ENCODE results near the gene KRT31. TPM values are rescaled to one million over a fixed set of nuclear protein-coding genes. Genes with fewer than 3 reads are reported as not detected.

The KRT31 gene
- total RNA-seq, 1 experiment from 2014 or later, result not detected

- no peak overlapping the region for H3K27ac Mint-ChIP-seq (ENCODE audit: unreplicated experiment)
- DNase-seq, result no peak
- H3K9me3 Mint-ChIP-seq (ENCODE audit: unreplicated experiment), result no peaks in the 10 kb centered on the region
- ChIA-PET CTCF (interaction anchor here (1.5 kb wide), 1 partner anchor 127 kb away, joined by 4 read pairs; no protein-coding TSS in a partner anchor), POLR2A (no interaction called here)
- Histone ChIP-seq H3K27me3 (replicated peaks; ENCODE audit: control insufficient read depth, insufficient read depth, low read length) (no peaks in the 10 kb centered on the region), H3K4me1 (peaks cover 24% of the 10 kb centered on the region), H3K9me3 (no peaks in the 10 kb centered on the region), H3K4me3 (ENCODE audit: low read depth, low read length) (no peak overlapping the region), H3K36me3 (ENCODE audit: control insufficient read depth, insufficient read depth, low read length) (no peaks in the 10 kb centered on the region)
- BruUV-seq (replicated peaks), result no TSS peak
- intact Hi-C loops (cut with micrococcal nuclease; ENCODE audit: unreplicated experiment), result no loop called here
- peaks cover 31% of the 10 kb centered on the region for H3K4me1 Mint-ChIP-seq (ENCODE audit: low read depth, unreplicated experiment)
- H3K4me3 Mint-ChIP-seq (ENCODE audit: unreplicated experiment), result no peak overlapping the region
- no peaks in the 10 kb centered on the region for H3K36me3 Mint-ChIP-seq (ENCODE audit: insufficient read depth, unreplicated experiment)
- no peak for TF ChIP-seq CTCF (IDR thresholded peaks at IDR 0.05; ENCODE audit: insufficient read depth in 1 of 2, low read depth in 1 of 2, low read length in 1 of 2, severe bottlenecking in 1 of 2, unreplicated experiment in 1 of 2)
- no peaks in the 10 kb centered on the region for H3K27me3 Mint-ChIP-seq (ENCODE audit: insufficient read depth, unreplicated experiment)
Observed at GRCh38 chr17:41421617-41422016, 24.2 kb upstream of the KRT31 start.

GRCh38 chr17:41421116-41421515 lies 23.7 kb upstream of the KRT31 start:
- no peak for TF ChIP-seq CTCF (IDR thresholded peaks at IDR 0.05; ENCODE audit: insufficient read depth in 1 of 2, low read depth in 1 of 2, low read length in 1 of 2, severe bottlenecking in 1 of 2, unreplicated experiment in 1 of 2)
- no peaks in the 10 kb centered on the region for H3K36me3 ChIP-seq (ENCODE audit: control insufficient read depth, insufficient read depth, low read length)
- Mint-ChIP-seq H3K9me3 (ENCODE audit: unreplicated experiment) (no peaks in the 10 kb centered on the region), H3K4me3 (ENCODE audit: unreplicated experiment) (no peak overlapping the region), H3K27me3 (ENCODE audit: insufficient read depth, unreplicated experiment) (no peaks in the 10 kb centered on the region), H3K4me1 (ENCODE audit: low read depth, unreplicated experiment) (peaks cover 36% of the 10 kb centered on the region), H3K27ac (ENCODE audit: unreplicated experiment) (no peak overlapping the region), H3K36me3 (ENCODE audit: insufficient read depth, unreplicated experiment) (no peaks in the 10 kb centered on the region)
- no peak overlapping the region for H3K4me3 ChIP-seq (ENCODE audit: low read depth, low read length)
- intact Hi-C loops (cut with micrococcal nuclease; ENCODE audit: unreplicated experiment), result no loop called here
- POLR2A ChIA-PET, result no interaction called here
- CTCF ChIA-PET, result interaction anchor here (1.5 kb wide), 1 partner anchor 128 kb away, joined by 4 read pairs; no protein-coding TSS in a partner anchor
- BruUV-seq (replicated peaks), result no TSS peak
- DNase-seq, result no peak
- H3K9me3 ChIP-seq, result no peaks in the 10 kb centered on the region
- H3K27me3 ChIP-seq (replicated peaks; ENCODE audit: control insufficient read depth, insufficient read depth, low read length), result no peaks in the 10 kb centered on the region
- peaks cover 29% of the 10 kb centered on the region for H3K4me1 ChIP-seq

- Histone ChIP-seq H3K9me3 (no peaks in the 10 kb centered on the region), H3K4me3 (ENCODE audit: low read depth, low read length) (no peak overlapping the region), H3K27me3 (replicated peaks; ENCODE audit: control insufficient read depth, insufficient read depth, low read length) (no peaks in the 10 kb centered on the region), H3K4me1 (peaks cover 38% of the 10 kb centered on the region), H3K36me3 (ENCODE audit: control insufficient read depth, insufficient read depth, low read length) (no peaks in the 10 kb centered on the region)
- ChIA-PET POLR2A (no interaction called here), CTCF (interaction anchor here (1.5 kb wide), 1 partner anchor 129 kb away, joined by 4 read pairs; no protein-coding TSS in a partner anchor)
- Mint-ChIP-seq H3K27ac (ENCODE audit: unreplicated experiment) (no peak overlapping the region), H3K9me3 (ENCODE audit: unreplicated experiment) (no peaks in the 10 kb centered on the region), H3K27me3 (ENCODE audit: insufficient read depth, unreplicated experiment) (no peaks in the 10 kb centered on the region), H3K4me3 (ENCODE audit: unreplicated experiment) (no peak overlapping the region), H3K36me3 (ENCODE audit: insufficient read depth, unreplicated experiment) (no peaks in the 10 kb centered on the region), H3K4me1 (ENCODE audit: low read depth, unreplicated experiment) (peaks cover 46% of the 10 kb centered on the region)
- TF ChIP-seq CTCF (IDR thresholded peaks at IDR 0.05; ENCODE audit: insufficient read depth in 1 of 2, low read depth in 1 of 2, low read length in 1 of 2, severe bottlenecking in 1 of 2, unreplicated experiment in 1 of 2), result no peak
- no TSS peak for BruUV-seq (replicated peaks)
- no peak for DNase-seq
- intact Hi-C loops (cut with micrococcal nuclease; ENCODE audit: unreplicated experiment), result no loop called here
Observed at GRCh38 chr17:41420134-41420533, 22.7 kb upstream of the KRT31 start.
